GM21737 (cell line): Measurements from ENCODE around the gene PALM.
A peak's percentile ranks its signal among the peaks of the same experiment; 100 is the strongest.

Experiments used
- ATAC-seq: cut with Tn5 transposase; IDR thresholded peaks from one replicate; pipeline ENCODE4 v1.9.1; 2021; ENCODE audit warnings: mild to moderate bottlenecking, moderate library complexity; ENCODE audit not compliant: unreplicated experiment

Gene PALM

DNA sequence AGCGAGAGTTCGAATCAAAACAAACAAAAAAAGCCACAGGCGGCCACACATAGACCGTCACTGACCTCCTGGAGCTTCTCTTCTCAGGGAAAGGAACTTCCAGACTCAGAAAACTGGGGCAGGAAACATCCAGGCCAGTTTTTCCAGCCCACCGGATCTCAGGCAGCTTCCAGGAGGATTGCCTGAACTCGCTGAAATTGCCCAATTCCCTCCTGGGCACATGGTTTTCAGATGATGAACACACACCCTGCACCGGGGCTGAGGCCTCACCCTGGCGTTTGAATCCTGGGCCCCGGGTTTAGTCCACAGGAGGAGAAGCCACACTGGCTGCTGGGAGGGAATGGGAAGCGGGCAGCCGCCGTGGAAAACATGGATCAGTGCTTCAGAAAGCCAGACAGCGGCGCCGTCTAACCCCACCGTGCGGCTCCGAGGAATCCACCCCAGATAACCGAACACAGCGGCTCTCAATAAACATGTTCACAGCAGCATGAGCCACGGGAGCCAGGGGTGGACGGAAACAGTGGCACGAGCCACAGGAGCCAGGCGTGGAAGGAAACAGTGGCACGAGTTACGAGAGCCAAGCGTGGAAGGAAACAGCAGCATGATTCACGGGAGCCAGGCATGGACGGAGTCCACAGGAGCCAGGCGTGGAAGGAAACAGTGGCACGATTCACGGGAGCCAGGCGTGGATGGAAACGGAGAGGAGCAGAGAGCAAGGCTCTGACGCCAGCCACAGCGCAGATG lies 70.3 kb downstream of the PALM start:
- ATAC-seq: no peak

DNA sequence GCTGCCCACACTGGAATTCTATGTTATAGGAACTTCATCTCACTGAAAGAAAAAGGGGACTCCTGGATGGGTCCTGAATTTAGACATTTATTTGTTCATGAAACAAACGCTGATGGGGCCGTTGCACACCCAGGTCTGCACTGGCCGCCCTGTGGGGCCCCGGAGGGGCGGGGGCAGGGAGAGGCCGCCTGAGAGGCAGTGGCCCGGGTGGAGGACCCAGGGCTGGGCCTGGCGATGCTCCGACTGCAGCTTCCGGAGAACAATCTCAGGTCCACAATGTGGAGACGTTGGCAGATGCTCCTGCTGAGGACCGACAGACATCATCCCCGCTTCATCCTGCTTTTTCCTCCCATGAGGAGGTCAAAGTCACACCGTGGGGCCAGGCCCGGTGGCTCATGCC lies 72.2 kb downstream of the PALM start:
- no peak for ATAC-seq

DNA sequence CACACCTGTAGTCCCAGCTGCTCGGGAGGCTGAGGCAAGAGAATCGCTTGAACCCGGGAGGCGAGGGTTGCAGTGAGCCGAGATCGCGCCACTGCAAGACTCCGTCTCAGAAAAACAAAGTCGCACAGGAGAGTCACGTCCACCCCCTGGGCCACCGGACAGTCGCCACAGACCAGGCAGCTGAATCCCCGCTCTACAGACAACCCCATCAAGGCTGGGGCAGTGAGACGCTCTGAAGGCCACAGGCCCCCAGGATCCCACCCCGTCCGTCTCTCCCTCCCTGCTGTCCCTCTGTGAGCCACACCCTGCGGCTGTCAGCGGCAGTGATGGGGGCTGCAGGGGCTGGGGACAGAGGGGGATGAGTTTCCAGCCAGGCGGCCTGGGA lies 73.1 kb downstream of the PALM start:
- ATAC-seq: no peak

DNA sequence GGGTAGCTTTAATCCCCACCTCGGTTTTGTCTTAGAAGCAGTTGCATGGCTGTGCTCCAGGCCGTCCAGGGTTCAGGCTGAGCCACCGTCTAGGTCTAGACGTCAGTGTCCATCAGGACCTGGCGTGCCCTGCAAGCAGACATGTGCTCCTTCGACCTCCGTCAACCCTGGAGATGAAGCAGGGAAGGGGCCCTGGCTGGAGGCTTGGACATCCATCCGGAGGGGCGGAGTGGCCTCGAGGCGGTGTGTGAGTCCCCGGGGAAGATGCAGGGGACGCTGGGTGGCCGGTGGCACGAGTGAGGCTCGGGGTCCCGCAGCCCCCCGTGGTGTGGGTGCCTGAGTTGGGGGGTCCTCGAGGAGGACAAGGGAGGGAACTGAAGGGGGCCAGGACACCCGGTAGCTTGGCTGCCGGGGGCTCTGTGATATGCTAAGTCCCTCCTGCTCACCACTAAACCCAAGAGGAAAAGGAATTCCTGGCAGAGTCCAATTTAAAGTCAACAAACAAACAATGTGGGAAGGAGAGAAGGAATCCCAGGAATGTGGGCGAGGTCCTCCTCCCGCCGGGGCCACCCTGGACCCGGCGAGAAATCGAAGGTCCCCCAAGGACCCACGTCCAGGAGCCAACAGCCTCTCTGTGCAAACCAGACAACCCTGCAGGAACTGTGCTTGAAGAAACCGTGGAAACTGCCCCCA lies 73.6 kb downstream of the PALM start:
- ATAC-seq: no peak

DNA sequence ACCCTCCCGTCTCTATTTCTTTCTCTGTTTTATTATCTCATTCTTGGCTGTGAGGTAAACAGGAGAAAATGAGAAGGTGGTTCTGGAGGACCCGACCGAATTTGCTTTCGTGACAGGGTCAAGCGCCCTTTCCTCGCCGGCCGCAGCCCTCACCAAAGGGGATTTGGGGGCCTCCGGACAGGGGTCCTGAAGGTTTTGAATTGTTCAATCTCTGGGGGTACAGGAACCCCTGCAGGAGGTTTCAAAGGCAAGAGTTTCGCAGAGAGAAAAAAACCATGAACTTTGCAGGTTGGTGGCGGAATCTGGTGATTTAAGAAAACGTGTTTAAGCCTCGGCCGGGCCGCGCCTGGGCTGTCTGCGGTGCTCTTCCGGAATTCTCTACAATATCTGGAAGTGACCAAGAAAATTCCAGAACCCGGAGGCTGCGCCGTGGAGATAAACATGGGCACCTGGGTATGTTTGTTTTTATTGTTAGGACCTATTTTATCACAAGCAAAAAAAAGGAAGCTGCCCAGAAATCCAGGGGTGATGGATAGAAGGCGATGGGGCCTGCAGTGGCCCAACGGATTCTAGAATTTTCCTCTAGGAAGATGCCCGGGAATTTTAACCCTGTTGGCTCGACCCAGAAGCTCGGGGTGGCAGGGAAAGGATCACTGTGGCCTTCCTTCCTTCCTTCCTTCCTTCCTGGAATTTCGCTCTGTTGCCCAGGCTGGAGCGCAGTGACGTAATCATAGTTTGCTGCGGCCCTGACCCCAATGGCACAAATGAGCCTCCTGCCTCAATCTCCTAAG lies 74.3 kb downstream of the PALM start:
- ATAC-seq: no peak

DNA sequence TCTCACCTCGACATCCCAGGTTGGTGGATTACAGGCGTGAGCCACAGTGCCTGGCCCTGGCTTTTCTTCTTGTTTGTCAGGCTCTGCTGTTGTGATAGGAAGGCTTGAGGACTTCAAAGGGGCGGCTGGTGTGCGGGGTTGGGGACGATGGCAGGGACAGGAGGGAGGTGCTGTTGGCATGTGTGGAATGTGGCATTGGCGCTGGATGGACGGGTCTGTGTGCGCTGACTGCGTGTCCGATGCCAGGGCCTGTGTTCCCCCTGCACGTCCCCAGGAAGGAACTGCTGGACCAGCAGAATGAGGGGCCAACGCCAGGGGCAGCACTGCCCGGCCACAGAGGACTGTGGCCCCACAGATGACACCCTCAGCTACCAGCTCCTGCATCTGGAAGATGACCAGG lies 75.8 kb downstream of the PALM start:
- no peak for ATAC-seq

DNA sequence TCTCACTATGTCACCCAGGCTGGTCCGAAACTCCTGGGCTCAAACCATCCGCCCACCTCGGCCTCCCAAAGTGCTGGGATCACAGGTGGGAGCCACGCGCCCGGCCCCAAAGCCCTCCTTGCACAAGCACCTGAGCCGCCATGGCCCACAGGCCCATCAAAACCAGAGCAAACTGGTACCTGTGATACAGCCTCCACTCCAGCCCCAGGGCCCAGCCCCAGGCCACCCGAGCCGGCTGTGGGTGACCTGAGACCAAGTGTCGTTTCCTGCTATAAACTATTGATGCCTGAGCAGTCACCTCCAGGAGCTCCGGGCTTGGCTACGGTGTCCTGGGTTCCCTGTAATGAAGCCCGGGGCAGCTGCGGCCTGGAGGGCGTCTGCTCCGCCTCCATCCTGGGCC lies 78.8 kb downstream of the PALM start:
- no peak for ATAC-seq

DNA sequence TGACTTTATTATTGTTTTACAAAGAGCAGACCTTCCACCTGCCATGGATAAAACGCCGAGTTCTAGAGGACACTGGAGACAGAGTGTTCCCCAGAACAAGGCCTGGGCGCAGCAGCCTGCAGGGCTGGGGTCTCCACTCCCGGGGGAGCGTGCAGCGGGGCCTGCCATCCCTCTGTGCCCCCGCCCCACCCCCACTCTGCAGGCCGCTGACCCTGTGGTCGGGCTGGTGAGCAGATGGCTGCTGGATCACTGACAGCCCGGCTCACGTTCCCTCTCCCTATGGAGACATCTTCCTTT lies 79.9 kb downstream of the PALM start:
- ATAC-seq: no peak

DNA sequence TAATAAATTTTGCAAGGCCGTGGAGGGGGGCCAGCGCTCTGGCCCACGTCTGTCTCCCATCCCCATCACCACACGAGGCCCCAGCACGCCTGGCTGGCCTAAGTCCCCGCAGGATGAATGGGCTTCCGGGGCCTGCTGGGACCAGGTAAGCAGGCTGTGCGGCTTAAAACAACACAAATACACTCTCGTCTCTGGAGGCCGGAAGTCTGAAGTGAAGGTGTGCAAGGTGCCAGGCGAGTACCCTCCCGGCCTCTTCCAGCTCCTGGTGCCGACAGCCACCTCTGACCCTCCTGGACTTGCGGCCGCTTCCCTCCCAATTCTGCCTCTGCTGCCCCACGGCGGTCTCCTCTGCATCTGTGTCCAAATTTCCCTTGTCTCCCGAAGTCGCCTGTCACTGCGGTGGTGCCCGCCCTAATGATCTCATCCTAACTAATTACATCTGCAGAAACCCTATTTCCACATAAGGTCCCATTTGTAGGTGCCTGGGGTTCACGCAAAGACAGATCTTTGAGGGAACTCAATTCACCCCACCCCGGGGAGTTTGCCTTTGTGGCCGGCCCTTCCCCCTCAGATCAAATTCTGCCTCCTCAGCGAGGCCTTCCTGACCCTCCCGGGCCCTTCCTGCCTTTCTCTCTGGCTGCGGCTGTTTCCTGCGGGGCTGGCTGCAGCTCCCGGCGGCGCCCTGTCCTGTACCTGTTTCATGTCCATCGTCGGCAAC lies 80.4 kb downstream of the PALM start:
- ATAC-seq: no peak

DNA sequence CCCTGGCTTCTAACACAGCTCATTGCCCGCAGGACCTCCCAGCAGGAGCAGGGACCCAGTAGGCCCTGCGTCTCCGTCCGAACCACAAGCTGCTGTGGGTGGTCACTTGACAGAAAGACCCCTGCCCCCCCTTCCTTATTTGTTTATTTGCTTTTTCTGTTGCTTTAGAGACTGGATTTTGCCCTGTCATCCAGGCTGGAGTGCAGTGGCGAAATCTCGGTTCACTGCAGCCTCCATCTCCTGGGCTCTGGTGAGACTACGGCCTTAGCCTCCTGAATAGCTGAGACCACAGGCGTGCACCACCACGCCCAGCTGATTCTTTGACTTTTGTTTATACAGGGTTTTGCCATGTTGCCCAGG lies 80.9 kb downstream of the PALM start:
- ATAC-seq: no peak

DNA sequence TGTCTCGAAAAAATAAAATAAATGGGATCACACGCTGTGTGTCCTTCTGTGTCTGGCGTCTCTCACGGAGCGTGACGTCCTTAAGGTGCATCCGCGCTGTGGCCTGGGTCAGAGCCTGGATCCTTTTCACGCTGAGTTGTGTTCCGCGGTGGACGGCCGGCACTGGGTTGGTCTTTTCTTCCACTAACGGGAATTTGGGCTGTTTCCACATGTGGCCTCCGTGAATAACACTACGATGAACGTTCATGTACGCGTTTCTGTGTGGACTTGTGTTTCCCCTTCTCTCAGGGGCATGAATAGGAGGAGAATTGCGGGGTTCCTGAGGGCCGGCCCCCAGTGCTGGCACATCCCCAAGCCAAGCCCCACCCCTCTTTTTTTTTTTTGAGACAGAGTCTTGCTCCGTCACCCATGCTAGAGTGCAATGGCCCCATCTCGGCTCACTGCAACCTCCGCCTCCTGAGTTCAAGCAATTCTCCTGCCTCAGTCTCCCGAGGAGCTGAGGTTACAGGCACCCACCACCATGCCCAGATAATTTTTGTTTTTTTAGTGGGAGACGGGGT lies 82.4 kb downstream of the PALM start:
- no peak for ATAC-seq

DNA sequence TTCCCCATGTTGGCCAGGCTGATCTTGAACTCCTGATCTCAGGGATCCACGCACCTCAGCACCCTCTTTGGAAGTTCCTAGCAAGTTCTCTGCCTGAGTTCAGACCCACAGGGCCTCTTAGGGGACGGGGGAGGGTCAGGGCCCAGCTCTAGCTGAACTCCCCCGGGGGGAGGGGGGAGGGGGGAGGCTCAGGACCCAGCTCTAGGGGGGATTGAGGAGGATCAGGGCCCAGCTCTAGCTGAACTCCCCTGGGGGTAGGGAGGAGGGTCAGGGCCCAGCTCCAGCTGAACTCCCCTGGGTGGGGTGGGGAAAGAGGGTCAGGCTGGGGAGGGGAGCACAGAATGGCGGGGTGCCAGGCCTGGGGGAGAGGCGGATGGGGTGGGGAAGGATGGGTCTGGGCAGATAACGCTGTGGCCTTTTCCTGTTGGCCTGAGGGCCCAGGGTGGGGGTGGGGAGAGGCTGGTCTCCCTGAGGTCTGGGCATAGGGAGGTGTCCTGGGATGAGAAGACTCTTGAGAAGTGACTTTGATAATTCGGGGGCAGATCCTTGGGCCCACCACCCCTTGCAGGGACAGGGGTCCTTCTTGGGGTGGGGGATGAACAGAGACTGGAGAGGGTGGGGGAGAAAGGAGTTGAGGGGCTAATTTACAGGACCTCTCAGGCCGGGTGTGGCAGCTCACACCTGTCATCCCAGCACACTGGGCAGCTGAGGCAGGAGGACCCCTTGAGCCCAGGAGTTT lies 83.0 kb downstream of the PALM start:
- no peak for ATAC-seq

DNA sequence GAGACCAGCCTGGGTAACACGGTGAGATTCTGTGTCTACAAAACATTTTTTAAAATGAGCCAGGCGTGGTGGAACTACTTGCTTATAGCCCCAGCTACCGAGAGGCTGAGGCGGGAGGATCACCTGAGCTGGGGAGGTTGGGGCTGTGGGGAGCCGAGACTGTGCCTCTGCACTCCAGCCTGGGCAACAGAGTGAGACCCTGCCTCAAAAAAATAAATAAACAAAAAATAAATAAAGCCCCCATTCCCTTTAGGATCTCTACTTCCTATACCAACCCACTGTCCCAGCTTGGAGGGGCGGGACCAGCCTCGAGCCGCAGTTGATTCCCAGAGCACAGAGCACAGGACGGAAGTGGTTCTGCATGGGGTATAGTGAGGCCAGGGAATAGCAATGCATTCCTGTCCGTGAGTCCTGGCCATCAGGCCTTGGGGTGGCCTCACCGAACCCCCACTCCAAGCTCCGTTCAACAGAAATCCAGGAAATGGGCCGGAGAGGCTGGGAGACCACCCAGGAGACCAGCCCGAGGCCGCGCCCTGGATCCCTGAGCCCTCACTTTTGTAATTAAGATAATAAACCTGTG lies 83.7 kb downstream of the PALM start:
- no peak for ATAC-seq

DNA sequence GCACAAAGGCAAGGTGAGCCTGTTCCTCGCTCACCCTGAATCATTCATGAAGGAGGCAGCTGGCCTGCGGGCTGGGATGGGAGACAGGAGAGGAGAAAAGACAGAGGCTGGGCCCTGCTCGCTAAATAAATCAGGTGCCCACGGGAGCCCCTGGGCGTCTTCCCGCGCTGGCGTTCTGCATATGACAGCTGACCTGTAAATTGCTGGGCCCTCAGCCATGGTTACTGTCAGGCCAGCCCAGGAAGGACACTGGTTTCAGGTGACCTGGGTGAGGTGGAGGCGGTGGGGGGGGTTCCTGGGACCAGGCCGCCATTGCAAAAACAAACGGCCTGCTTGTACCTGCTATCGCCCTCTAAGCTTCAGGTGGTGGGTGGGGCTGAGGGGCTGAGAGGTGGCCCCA lies 85.1 kb downstream of the PALM start:
- ATAC-seq: no peak

DNA sequence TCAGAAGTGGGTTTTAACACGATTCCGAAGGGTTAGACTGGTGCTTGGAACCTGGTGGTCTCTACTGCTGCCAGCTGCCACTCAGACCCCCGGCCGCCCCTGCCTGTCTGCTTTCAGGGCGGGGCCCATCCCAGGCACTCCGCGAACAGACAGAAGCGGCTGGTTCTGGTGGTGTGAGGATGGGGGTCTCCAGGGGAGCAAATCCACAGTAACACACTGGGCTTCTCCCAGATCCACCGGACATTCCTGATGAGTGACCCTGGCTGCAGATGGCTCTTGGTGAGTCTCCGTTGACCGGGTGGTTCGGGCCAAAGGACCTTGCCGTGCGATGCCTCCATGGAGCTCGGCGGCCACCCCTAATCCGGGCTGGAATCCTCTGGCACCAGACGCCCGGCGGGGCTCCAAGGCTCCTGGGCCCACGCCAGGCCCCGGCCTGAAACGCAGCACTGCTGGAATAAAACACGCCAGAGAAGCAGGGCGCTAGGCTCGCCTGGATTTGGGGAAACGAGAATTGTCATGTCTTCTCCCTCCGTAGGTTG lies 86.4 kb downstream of the PALM start:
- no peak for ATAC-seq

DNA sequence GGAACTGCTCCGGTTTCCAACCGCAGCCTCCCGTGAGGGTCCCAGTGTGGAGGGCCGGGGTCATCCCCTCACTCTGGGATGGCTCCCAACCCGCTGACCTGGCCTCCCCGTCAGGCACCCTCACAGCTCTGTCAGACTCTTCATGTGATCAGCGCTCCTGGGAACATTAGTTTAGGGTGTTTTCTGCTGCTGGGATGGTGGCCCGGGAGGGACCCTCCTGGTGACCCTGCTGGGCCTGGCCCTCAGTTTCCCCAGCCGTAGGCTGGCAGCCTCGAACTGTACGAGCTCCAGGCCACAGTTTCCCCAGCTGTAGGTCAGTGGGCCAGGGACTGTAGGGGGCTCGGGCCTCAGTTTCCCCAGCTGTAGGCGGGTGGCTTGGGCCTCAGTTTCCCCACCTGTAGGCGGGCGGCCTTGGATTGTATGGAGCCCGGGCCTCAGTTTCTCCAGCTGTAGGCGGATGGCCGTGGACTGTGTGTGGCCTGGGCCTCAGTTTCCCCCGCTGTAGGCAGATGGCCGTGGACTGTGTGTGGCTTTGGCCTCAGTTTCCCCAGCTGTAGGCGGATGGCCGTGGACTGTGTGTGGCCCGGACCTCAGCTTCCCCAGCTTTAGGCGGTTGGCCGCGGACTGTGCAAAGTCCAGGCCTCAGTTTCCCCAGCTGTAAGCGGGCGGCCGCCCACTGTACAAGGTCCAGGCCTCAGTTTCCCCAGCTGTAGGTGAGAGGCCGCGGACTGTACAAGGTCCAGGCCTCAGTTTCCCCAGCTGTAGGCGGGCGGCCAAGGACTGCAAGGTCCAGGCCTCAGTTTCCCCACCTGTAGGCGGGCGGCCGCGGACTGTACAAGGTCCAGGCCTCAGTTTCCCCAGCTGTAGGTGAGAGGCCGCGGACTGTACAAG lies 87.2 kb downstream of the PALM start:
- ATAC-seq: no peak

DNA sequence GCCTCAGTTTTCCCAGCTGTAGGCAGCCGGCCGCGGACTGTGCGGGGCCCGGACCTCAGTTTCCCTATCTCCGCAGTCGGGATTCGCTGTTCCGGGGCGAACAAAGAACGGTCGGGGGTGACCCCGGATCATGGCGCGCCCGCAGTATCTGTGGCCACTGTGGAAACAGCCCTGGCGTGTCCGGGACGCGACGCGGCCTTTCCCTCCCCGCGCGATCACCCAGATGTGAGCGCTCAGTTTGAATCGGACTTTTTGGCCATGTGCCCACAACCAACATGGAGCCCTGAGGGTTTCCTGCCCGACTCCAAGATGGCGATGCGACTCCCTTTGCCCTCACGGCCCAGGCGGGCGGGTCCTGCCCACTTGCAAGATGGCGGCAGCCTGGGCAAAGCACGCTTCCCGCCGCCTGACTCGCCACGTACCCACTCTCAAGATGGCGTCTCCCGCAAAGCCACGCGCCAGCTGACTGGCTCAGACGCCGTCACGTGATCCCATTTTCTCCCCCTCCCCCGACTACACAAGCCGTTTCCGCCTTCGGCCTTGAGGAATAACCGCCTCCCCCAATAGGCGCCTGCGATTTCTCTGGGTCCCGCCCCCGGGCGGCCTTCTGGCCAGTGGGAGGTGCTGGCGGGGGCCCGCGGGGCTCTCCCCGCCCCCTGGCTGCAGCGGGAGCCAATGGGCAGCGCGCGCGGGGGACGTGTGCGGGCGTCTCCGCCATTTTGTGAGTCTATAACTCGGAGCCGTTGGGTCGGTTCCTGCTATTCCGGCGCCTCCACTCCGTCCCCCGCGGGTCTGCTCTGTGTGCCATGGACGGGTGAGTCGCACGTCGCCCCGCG lies 88.2 kb downstream of the PALM start, which contains the start of gene PTBP1:
PTBP1 (plus strand) TSS at position 761 of the 836 bp plus-strand sequence; CDS start at position 807, 46 bp downstream.
- ATAC-seq: peak; percentile 74
